Adrenal gland (tissue), 12 donors: ENCODE data around the gene TCF4. TPM values are rescaled to one million over a fixed set of nuclear protein-coding genes. Genes with fewer than 3 reads are reported as not detected.

Experiments used
- DNase-seq, 7 donors: peaks; one replicate each; pipeline ENCODE4 v3.0.0-alpha.2; 2019 to 2020
- H3K27ac ChIP-seq, 5 donors: fragments of 200-600 bp; sonication (generic) in 4 of 5; 1 replicate in 3 of 5; 2 replicates in 2 of 5; pipeline versions ENCODE4 v1.5.1 to v1.8.0; 2016 to 2020; ENCODE audit warnings: mild to moderate bottlenecking in 1 of 5
- H3K27me3 ChIP-seq: fragments of 200-600 bp; 2 replicates; pipeline ENCODE4 v1.8.0; 2021
- H3K36me3 ChIP-seq, 2 donors: fragments of 200-600 bp; replicated peaks in 1 of 2; 1 replicate in 1 of 2; 2 replicates in 1 of 2; pipeline versions ENCODE4 v1.5.1 to v1.8.0; 2018 to 2022
- H3K4me1 ChIP-seq, 2 donors: fragments of 200-600 bp; replicated peaks in 1 of 2; 1 replicate in 1 of 2; 2 replicates in 1 of 2; pipeline versions ENCODE4 v1.5.1 to v1.8.0; 2018 to 2021
- H3K4me3 ChIP-seq, 4 donors: fragments of 200-600 bp; sonication (generic) in 3 of 4; one replicate each; pipeline ENCODE4 v1.5.1; 2016 to 2018
- H3K9me3 ChIP-seq, 3 donors: fragments of 200-600 bp; sonication (generic) in 1 of 3; replicated peaks in 1 of 3; 1 replicate in 2 of 3; 2 replicates in 1 of 3; pipeline versions ENCODE4 v1.5.1 to v1.8.0; 2016 to 2021
- CTCF ChIP-seq, 6 experiments: fragments of 450-650 bp in 4 of 6; fragments of 200-600 bp in 2 of 6; sonication (generic) in 1 of 6; IDR thresholded peaks; 1 replicate in 5 of 6; 2 replicates in 1 of 6; pipeline versions ENCODE4 v1.5.1 to v1.8.0; 2016 to 2021; ENCODE audit warnings: antibody characterized with exemption in 6 of 6, mild to moderate bottlenecking in 2 of 6, moderate library complexity in 1 of 6
- POLR2A ChIP-seq, 2 donors: fragments of 450-650 bp; IDR thresholded peaks; one replicate each; pipeline ENCODE4 v1.6.1; 2017; ENCODE audit warnings: antibody characterized with exemption in 2 of 2, mild to moderate bottlenecking in 2 of 2, moderate library complexity in 1 of 2
- WGBS, 4 donors: extraction: QIAGEN DNeasy Blood & Tissue Kit in 2 of 4; methylation state at CpG; one replicate each; pipeline versions ENCODE4 v1.1.5 to v1.1.7; 2013 to 2017; 5-methylcytosine and 5-hydroxymethylcytosine counted together
- intact Hi-C, 2 donors: fragments of 100-400 bp; cut with DNase I; formaldehyde crosslinking; loops; one replicate each; pipeline versions ENCODE4 v1.14.1 to v1.15.0; 2022 to 2023
- polyA plus RNA-seq, 3 donors: library from polyadenylated mRNA; stranded (reverse); fragments of 200-250 nt in 2 of 3; fragments of 350-450 nt in 1 of 3; fragmentation: Illumina TruSeq in 1 of 3; extraction: RNeasy Lipid Tissue Mini Kit (QIAGEN cat#74804) in 1 of 3; gene quantifications; one replicate each; pipeline ENCODE4 v1.2.3, GENCODE V29; 2013 to 2014
- total RNA-seq, 9 donors: library from RNA; depleted of rRNA in 4 of 9; stranded (reverse); fragments of >200 nt in 4 of 9; fragments of 120-200 nt in 1 of 9; fragmentation: NEBNext Ultra II Directional in 1 of 9; extraction: Animal tissue kit (Norgen Biotek cat#: 25700) in 1 of 9; gene quantifications; one replicate each; pipeline versions ENCODE4 v1.1.0 to v1.2.4, GENCODE V29; 2013 to 2023
- donor health status: healthy with polysubstance abuse.
- donor health status: Bipolar disorder and iron deficiency.
- donor health status: DM: yes; HTN: yes; CAD: no.
- donor health status: DM: no; HTN: no; CAD: no.
- donor health status: DM: no; HTN: no; CAD: no.
- donor health status: DM: yes; HTN: yes; CAD: no.

The TCF4 gene
- total and polyA plus RNA-seq, 12 donors, result 21.9 to 196 (median 112) TPM

GRCh38 chr18:55261253-55261652, 326.7 kb downstream of the TCF4 start:
- intact Hi-C loops, result loop anchor here in 1 of 2 donors (10.0 kb wide), 1 partner anchor 54 kb away; no protein-coding TSS in a partner anchor
- WGBS, 4 donors, result 85 to 90% (median 87%) methylated on average over 4 of the region's 4 CpGs
- Histone ChIP-seq H3K9me3 (no peaks in the 10 kb centered on the region), H3K4me1 (peaks cover 17 to 43% of the 10 kb centered on the region in 2 donors), H3K36me3 (peaks cover 0 to 52% of the 10 kb centered on the region in 2 donors), H3K4me3 (no peak overlapping the region), H3K27ac (no peak overlapping the region), H3K27me3 (no peaks in the 10 kb centered on the region)
- no peak for DNase-seq
- no peak for TF ChIP-seq POLR2A (IDR thresholded peaks at IDR 0.05)
- no peak for TF ChIP-seq CTCF (IDR thresholded peaks at IDR 0.05)

- Histone ChIP-seq H3K36me3 (peaks cover 0 to 70% of the 10 kb centered on the region in 2 donors), H3K27me3 (no peaks in the 10 kb centered on the region), H3K4me1 (peaks cover 6 to 19% of the 10 kb centered on the region in 2 donors), H3K4me3 (no peak overlapping the region), H3K27ac (no peak overlapping the region), H3K9me3 (no peaks in the 10 kb centered on the region)
- intact Hi-C loops, result no loop called here
- 92 to 96% (median 94%) methylated on average over 4 of the region's 4 CpGs for WGBS, 4 donors
- TF ChIP-seq POLR2A (IDR thresholded peaks at IDR 0.05), result no peak
- TF ChIP-seq CTCF (IDR thresholded peaks at IDR 0.05), result no peak
- DNase-seq, result no peak
These were observed 329.9 kb downstream of the TCF4 start for GRCh38 chr18:55258088-55258487.

- Histone ChIP-seq H3K27ac (no peak overlapping the region), H3K4me3 (no peak overlapping the region), H3K9me3 (no peaks in the 10 kb centered on the region), H3K4me1 (peaks cover 14 to 25% of the 10 kb centered on the region in 2 donors), H3K36me3 (peaks cover 0 to 70% of the 10 kb centered on the region in 2 donors), H3K27me3 (no peaks in the 10 kb centered on the region)
- DNase-seq, result no peak
- no peak for TF ChIP-seq POLR2A (IDR thresholded peaks at IDR 0.05)
- TF ChIP-seq CTCF (IDR thresholded peaks at IDR 0.05), result no peak
- intact Hi-C loops, result no loop called here
- 80 to 100% (median 92%) methylated on average over 1 of the region's 1 CpG for WGBS, 4 donors
These were observed 331.1 kb downstream of the TCF4 start for GRCh38 chr18:55256929-55257289.

GRCh38 chr18:55256226-55256928, 331.6 kb downstream of the TCF4 start:
- peaks cover 0 to 68% of the 10 kb centered on the region in 2 donors for H3K36me3 ChIP-seq
- H3K27ac ChIP-seq, result no peak overlapping the region
- WGBS, 4 donors, result 85 to 94% (median 88%) methylated on average over 7 of the region's 7 CpGs
- H3K27me3 ChIP-seq, result no peaks in the 10 kb centered on the region
- intact Hi-C loops, result no loop called here
- peaks cover 14 to 25% of the 10 kb centered on the region in 2 donors for H3K4me1 ChIP-seq
- TF ChIP-seq CTCF (IDR thresholded peaks at IDR 0.05) (no peak), POLR2A (IDR thresholded peaks at IDR 0.05) (no peak)
- H3K9me3 ChIP-seq, result no peaks in the 10 kb centered on the region
- DNase-seq, result no peak
- no peak overlapping the region for H3K4me3 ChIP-seq
